Thyroid gland (tissue), 4 donors: ENCODE data around the gene RPUSD2.

Experiments
- POLR2A ChIP-seq, 2 donors: fragments of 450-650 bp; IDR thresholded peaks; one replicate each; pipeline ENCODE4 v1.6.1; 2017; ENCODE audit warnings: antibody characterized with exemption in 2 of 2, mild to moderate bottlenecking in 2 of 2, moderate library complexity in 1 of 2
- TF ChIP-seq, protein P1 (sequence below), 6 experiments: fragments of 200-600 bp in 3 of 6; fragments of 450-650 bp in 3 of 6; sonication (generic) in 3 of 6; IDR thresholded peaks; one replicate each; pipeline ENCODE4 v1.5.1; 2016 to 2019; ENCODE audit warnings: antibody characterized with exemption in 6 of 6, mild to moderate bottlenecking in 2 of 6, inconsistent platforms in 1 of 6, moderate library complexity in 1 of 6

GRCh38 chr15:40600956-40601355, 31.9 kb downstream of the RPUSD2 start:
- TF ChIP-seq, protein P1, sequence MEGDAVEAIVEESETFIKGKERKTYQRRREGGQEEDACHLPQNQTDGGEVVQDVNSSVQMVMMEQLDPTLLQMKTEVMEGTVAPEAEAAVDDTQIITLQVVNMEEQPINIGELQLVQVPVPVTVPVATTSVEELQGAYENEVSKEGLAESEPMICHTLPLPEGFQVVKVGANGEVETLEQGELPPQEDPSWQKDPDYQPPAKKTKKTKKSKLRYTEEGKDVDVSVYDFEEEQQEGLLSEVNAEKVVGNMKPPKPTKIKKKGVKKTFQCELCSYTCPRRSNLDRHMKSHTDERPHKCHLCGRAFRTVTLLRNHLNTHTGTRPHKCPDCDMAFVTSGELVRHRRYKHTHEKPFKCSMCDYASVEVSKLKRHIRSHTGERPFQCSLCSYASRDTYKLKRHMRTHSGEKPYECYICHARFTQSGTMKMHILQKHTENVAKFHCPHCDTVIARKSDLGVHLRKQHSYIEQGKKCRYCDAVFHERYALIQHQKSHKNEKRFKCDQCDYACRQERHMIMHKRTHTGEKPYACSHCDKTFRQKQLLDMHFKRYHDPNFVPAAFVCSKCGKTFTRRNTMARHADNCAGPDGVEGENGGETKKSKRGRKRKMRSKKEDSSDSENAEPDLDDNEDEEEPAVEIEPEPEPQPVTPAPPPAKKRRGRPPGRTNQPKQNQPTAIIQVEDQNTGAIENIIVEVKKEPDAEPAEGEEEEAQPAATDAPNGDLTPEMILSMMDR (IDR thresholded peaks at IDR 0.05), result no peak
- TF ChIP-seq POLR2A (IDR thresholded peaks at IDR 0.05), result no peak
